Endothelial cell of umbilical vein (primary cell): ENCODE data around the gene MTARC2. TPM values are rescaled to one million over a fixed set of nuclear protein-coding genes. Genes with fewer than 3 reads are reported as not detected.
A peak's percentile ranks its signal among the peaks of the same experiment; 100 is the strongest.

ENCODE experiments used
- BruUV-seq: library from RNA; stranded (reverse); fragments of 400-500 nt; replicated peaks from 2 replicates; lab custom pipeline; 2021; lab: Mats Ljungman, UMichigan
- CTCF ChIA-PET: fragments of 300-600, 350-600 bp; sonication (Branson Sonifier 250); formaldehyde crosslinking; loops from one replicate; lab custom pipeline; 2021; ENCODE audit warnings: antibody characterized with exemption, inconsistent platforms; lab: Charles Lee
- POLR2A ChIA-PET: fragments of 300-600, 350-600 bp; sonication (Branson Sonifier 250); formaldehyde crosslinking; loops from one replicate; lab custom pipeline; 2021; ENCODE audit warnings: antibody characterized with exemption, inconsistent platforms; lab: Charles Lee
- DNase-seq: peaks from one replicate; pipeline ENCODE4 v3.0.0-alpha.2; 2011; ENCODE audit warnings: low read depth, low spot score
- FAIRE-seq: peaks from 2 replicates; lab custom pipeline; 2011; peaks lifted over from hg19 to GRCh38; lab: Jason Lieb, UNC
- H2AFZ ChIP-seq: 2 replicates; pipeline ENCODE4 v1.6.0; 2012; ENCODE audit warnings: low read depth, low read length, control low read depth, inconsistent platforms
- H3K27ac ChIP-seq: 2 replicates; pipeline ENCODE4 v1.5.1; 2011; ENCODE audit warnings: low read depth, mild to moderate bottlenecking, control low read depth, low read length, moderate library complexity; ENCODE audit not compliant: insufficient read depth
- H3K27me3 ChIP-seq, 2 experiments: 2 replicates each; pipeline versions ENCODE4 v1.6.0 to v1.6.1; 2011; ENCODE audit warnings: low read length in 2 of 2, mixed read lengths in 1 of 2; ENCODE audit not compliant: control insufficient read depth in 2 of 2, insufficient read depth in 2 of 2
- H3K36me3 ChIP-seq, 2 experiments: 2 replicates in 1 of 2; 3 replicates in 1 of 2; pipeline ENCODE4 v1.5.1; 2011; ENCODE audit warnings: low read length in 2 of 2, mild to moderate bottlenecking in 1 of 2, moderate library complexity in 1 of 2; ENCODE audit not compliant: control insufficient read depth in 2 of 2, insufficient read depth in 2 of 2; ENCODE audit errors: extremely low read depth in 1 of 2
- H3K4me1 ChIP-seq: 3 replicates; pipeline ENCODE4 v1.5.1; 2011; ENCODE audit warnings: mild to moderate bottlenecking, low read length; ENCODE audit not compliant: control insufficient read depth, insufficient read depth; ENCODE audit errors: extremely low read depth
- H3K4me2 ChIP-seq: 2 replicates; pipeline ENCODE4 v1.6.1; 2011; ENCODE audit warnings: low read length, control low read depth, mixed read lengths; ENCODE audit not compliant: insufficient read depth
- H3K4me3 ChIP-seq, 3 experiments: fragments of 200-600 bp in 1 of 3; sonication (generic), shearing (Covaris generic) in 1 of 3; replicated peaks in 1 of 3; 2 replicates each; pipeline ENCODE4 v1.5.1; 2011 to 2016; ENCODE audit warnings: control low read depth in 3 of 3, low read length in 3 of 3, mild to moderate bottlenecking in 2 of 3, inconsistent platforms in 1 of 3, low read depth in 1 of 3, moderate library complexity in 1 of 3; ENCODE audit not compliant: insufficient read depth in 1 of 3
- H3K79me2 ChIP-seq: 2 replicates; pipeline ENCODE4 v1.6.0; 2012; ENCODE audit warnings: low read length, inconsistent platforms; ENCODE audit not compliant: control insufficient read depth, insufficient read depth
- H3K9ac ChIP-seq: replicated peaks from 2 replicates; pipeline ENCODE3; 2011; ENCODE audit warnings: low read length, control low read depth; ENCODE audit not compliant: insufficient read depth; ENCODE audit errors: extremely low read depth
- H3K9me1 ChIP-seq: replicated peaks from 3 replicates; pipeline ENCODE4 v1.6.0; 2011; ENCODE audit warnings: mild to moderate bottlenecking, low read length; ENCODE audit not compliant: control insufficient read depth, insufficient read depth; ENCODE audit errors: extremely low read depth
- H3K9me3 ChIP-seq: replicated peaks from 2 replicates; pipeline ENCODE4 v1.5.1; 2012; ENCODE audit warnings: low read length, inconsistent platforms; ENCODE audit not compliant: control insufficient read depth, insufficient read depth
- H4K20me1 ChIP-seq: replicated peaks from 2 replicates; pipeline ENCODE3; 2011; ENCODE audit warnings: mild to moderate bottlenecking, low read length; ENCODE audit not compliant: control insufficient read depth, insufficient read depth; ENCODE audit errors: extremely low read depth
- JUN ChIP-seq: IDR thresholded peaks from 2 replicates; pipeline ENCODE4 v1.6.1; 2011; ENCODE audit warnings: borderline replicate concordance, low read depth; ENCODE audit not compliant: insufficient read length, insufficient read depth
- POLR2AphosphoS5 ChIP-seq: IDR thresholded peaks from 2 replicates; pipeline ENCODE4 v1.6.1; 2012; ENCODE audit warnings: low read depth, mild to moderate bottlenecking, control low read depth, low read length, moderate library complexity; ENCODE audit not compliant: insufficient read depth
- dilution Hi-C: fragments of 300-500 bp; cut with MboI; formaldehyde crosslinking; loops from one replicate; pipeline ENCODE4 v1.15.0; 2019; ENCODE audit warnings: low sequenced_read_pairs; ENCODE audit not compliant: extremely low pct_ligation_motif_present
- intact Hi-C: fragments of 100-400 bp; cut with micrococcal nuclease; formaldehyde crosslinking; loops from one replicate; pipeline ENCODE4 v1.10.0; 2022
- polyA plus RNA-seq, 4 experiments: library from polyadenylated mRNA; depleted of rRNA in 3 of 4; stranded (reverse) in 3 of 4; unstranded in 1 of 4; fragments of >200 nt; gene quantifications; 2 replicates each; pipeline versions ENCODE4 v1.2.1 to v1.2.3, GENCODE V29; 2011 to 2012; ENCODE audit warnings: missing spikeins in 1 of 4
- total RNA-seq: library from RNA; stranded (reverse); gene quantifications from 2 replicates; pipeline ENCODE4 v1.2.3, GENCODE V29; 2021

MTARC2 gene
- total and polyA plus RNA-seq, 2 donors (not counting 3 experiments of a cell fraction or from before 2014, with no cell fraction given) = 9.8 to 14.1 TPM

DNA sequence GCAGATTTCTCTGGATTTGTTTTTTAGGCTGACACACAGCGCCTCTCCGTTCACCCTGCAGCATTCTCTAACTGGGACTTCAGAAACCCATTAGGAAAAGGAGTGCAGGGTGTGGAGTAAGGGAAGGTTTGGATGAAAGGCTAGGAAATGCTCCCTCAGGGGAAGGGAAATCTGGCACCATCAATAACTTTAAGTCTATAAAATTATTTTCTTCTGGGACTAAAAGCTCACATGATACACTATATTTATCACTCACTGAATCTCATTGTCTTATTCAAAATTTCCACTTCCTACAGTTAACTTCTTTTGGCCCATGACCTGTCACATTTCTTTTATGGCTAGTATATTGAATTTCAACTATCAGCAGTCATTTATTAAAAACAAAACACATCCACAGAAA is 85.3 kb downstream of the MTARC2 start:
- no peak overlapping the region for H3K27ac ChIP-seq
- peaks cover 0 to 4% of the 10 kb centered on the region in 2 experiments for H3K27me3 ChIP-seq
- H2AFZ ChIP-seq = no peak overlapping the region
- no TSS peak for BruUV-seq
- H3K4me2 ChIP-seq = no peak overlapping the region
- dilution Hi-C loops = no loop called here
- no peak for FAIRE-seq
- intact Hi-C loops = no loop called here
- ChIA-PET CTCF (interaction anchor here (1.2 kb wide), 1 partner anchor 16 kb away, joined by 3 read pairs; no protein-coding TSS in a partner anchor), POLR2A (no interaction called here)
- no peaks in the 10 kb centered on the region for H3K79me2 ChIP-seq
- H3K9me3 ChIP-seq = no peaks in the 10 kb centered on the region
- no peaks in the 10 kb centered on the region for H3K9me1 ChIP-seq
- DNase-seq = peak; percentile 15
- H3K36me3 ChIP-seq = no peaks in the 10 kb centered on the region
- H4K20me1 ChIP-seq = no peaks in the 10 kb centered on the region
- peaks cover 5% of the 10 kb centered on the region for H3K4me1 ChIP-seq
- H3K9ac ChIP-seq = no peak overlapping the region
- no peak for TF ChIP-seq POLR2AphosphoS5
- TF ChIP-seq JUN = peak; percentile 19
- no peak overlapping the region for H3K4me3 ChIP-seq

Other genes starting within 250 kb of the MTARC2 start
- gene MARK1, start 220.2 kb upstream of the MTARC2 start, total RNA-seq = 5.5 and 6.0 TPM in 2 replicates
- gene MARK1, start 220.2 kb upstream of the MTARC2 start, polyA plus RNA-seq = 1.2 and 1.4 TPM in 2 replicates
- 15.8 and 16.4 TPM in 2 replicates for gene C1orf115, start 58.0 kb upstream of the MTARC2 start, total RNA-seq
- 10.6 and 11.1 TPM in 2 replicates for gene C1orf115, start 58.0 kb upstream of the MTARC2 start, polyA plus RNA-seq
- gene MTARC1, start 38.6 kb downstream of the MTARC2 start, total RNA-seq = 3.5 and 4.8 TPM in 2 replicates
- 0.43 and 0.62 TPM in 2 replicates for gene MTARC1, start 38.6 kb downstream of the MTARC2 start, polyA plus RNA-seq
- gene HLX, start 131.1 kb downstream of the MTARC2 start, total RNA-seq = 33.5 and 39.1 TPM in 2 replicates
- 6.7 and 7.5 TPM in 2 replicates for gene HLX, start 131.1 kb downstream of the MTARC2 start, polyA plus RNA-seq